GM12878 (cell line): ENCODE results near the gene POU1F1. TPM values are rescaled to one million over a fixed set of nuclear protein-coding genes. Genes with fewer than 3 reads are reported as not detected.

Experiments used
- ATAC-seq: fragments of 200-7000 bp; cut with Tn5 transposase; 3 replicates; pipeline ENCODE4 v1.9.1; 2020; ENCODE audit warnings: mild to moderate bottlenecking, moderate library complexity
- BruUV-seq: library from RNA; stranded (reverse); fragments of 400-500 nt; replicated peaks from 2 replicates; lab custom pipeline; 2021; lab: Mats Ljungman, UMichigan
- CTCF ChIA-PET: fragments of 300-600 bp; sonication (Branson Sonifier 250); formaldehyde crosslinking; extraction: SDS; loops from one replicate; lab custom pipeline; 2021; ENCODE audit warnings: inconsistent platforms; lab: Yijun Ruan, JAX
- POLR2A ChIA-PET: fragments of 350-600 bp; formaldehyde crosslinking; extraction: SDS; loops from one replicate; lab custom pipeline; 2021; ENCODE audit warnings: inconsistent platforms; lab: Charles Lee
- RAD21 ChIA-PET: fragments of 300-600 bp; sonication (Branson Sonifier 250); formaldehyde crosslinking; loops from one replicate; lab custom pipeline; 2023; ENCODE audit warnings: antibody characterized with exemption; ENCODE audit not compliant: unreplicated experiment; lab: Charles Lee
- SMC1A ChIA-PET: fragments of 300-600 bp; sonication (Branson Sonifier 250); formaldehyde crosslinking; loops from one replicate; lab custom pipeline; 2023; ENCODE audit not compliant: unreplicated experiment, uncharacterized antibody; lab: Charles Lee
- DNase-seq: peaks from one replicate; pipeline ENCODE4 v3.0.0-alpha.2; 2011; ENCODE audit warnings: low read depth, low spot score
- FAIRE-seq: peaks from 3 replicates; lab custom pipeline; 2011; peaks lifted over from hg19 to GRCh38; lab: Jason Lieb, UNC
- H2AFZ ChIP-seq: 2 replicates; pipeline ENCODE4 v1.6.0; 2011; ENCODE audit warnings: low read depth, low read length, control low read depth; ENCODE audit not compliant: control insufficient read depth
- H3K27ac ChIP-seq: 2 replicates; pipeline ENCODE4 v1.5.1; 2011; ENCODE audit warnings: control low read depth; ENCODE audit not compliant: control insufficient read depth, insufficient read depth
- H3K27me3 ChIP-seq, 2 experiments: replicated peaks in 1 of 2; 2 replicates each; pipeline versions ENCODE4 v1.6.0 to v1.6.1; 2011; ENCODE audit warnings: low read length in 1 of 2; ENCODE audit not compliant: control insufficient read depth in 2 of 2, insufficient read depth in 2 of 2
- H3K36me3 ChIP-seq, 2 experiments: 2 replicates each; pipeline ENCODE4 v1.5.1; 2011; ENCODE audit warnings: low read length in 1 of 2; ENCODE audit not compliant: control insufficient read depth in 2 of 2, insufficient read depth in 2 of 2
- H3K4me1 ChIP-seq: 2 replicates; pipeline ENCODE4 v1.6.1; 2011; ENCODE audit warnings: mild to moderate bottlenecking, low read length, moderate library complexity, mixed read lengths; ENCODE audit not compliant: control insufficient read depth, insufficient read depth
- H3K4me2 ChIP-seq: 2 replicates; pipeline ENCODE4 v1.6.0; 2011; ENCODE audit warnings: control low read depth; ENCODE audit not compliant: control insufficient read depth, insufficient read depth
- H3K4me3 ChIP-seq: fragments of 200-600 bp; sonication (generic); 2 replicates; pipeline ENCODE4 v1.5.1; 2016
- H3K79me2 ChIP-seq: 2 replicates; pipeline ENCODE4 v1.6.0; 2011; ENCODE audit warnings: low read length; ENCODE audit not compliant: control insufficient read depth, insufficient read depth
- H3K9ac ChIP-seq: 2 replicates; pipeline ENCODE4 v1.8.0; 2011; ENCODE audit warnings: low read length, control low read depth, mixed read lengths; ENCODE audit not compliant: control insufficient read depth, insufficient read depth
- H3K9me3 ChIP-seq: replicated peaks from 3 replicates; pipeline ENCODE4 v1.5.1; 2011; ENCODE audit warnings: mild to moderate bottlenecking, low read length; ENCODE audit not compliant: control insufficient read depth, insufficient read depth
- H4K20me1 ChIP-seq: 2 replicates; pipeline ENCODE4 v1.6.0; 2011; ENCODE audit not compliant: control insufficient read depth, insufficient read depth
- CBX5 ChIP-seq: sonication (generic); IDR thresholded peaks from 2 replicates; pipeline ENCODE4 v1.6.1; 2016; ENCODE audit warnings: low read depth, moderate library complexity, mild to moderate bottlenecking, inconsistent platforms
- EED ChIP-seq: sonication (generic); IDR thresholded peaks from 2 replicates; pipeline ENCODE4 v1.6.1; 2016; ENCODE audit warnings: antibody characterized with exemption, low read depth
- HDGF ChIP-seq: fragments of 450-650 bp; IDR thresholded peaks from 2 replicates; pipeline ENCODE4 v1.6.1; 2016; ENCODE audit warnings: antibody characterized with exemption
- IKZF1 ChIP-seq: fragments of 450-650 bp; conservative IDR thresholded peaks from 2 replicates; pipeline ENCODE4 v1.6.1; 2017; ENCODE audit warnings: antibody characterized with exemption, mild to moderate bottlenecking
- IKZF2 ChIP-seq, 2 experiments: fragments of 450-650 bp; IDR thresholded peaks; 2 replicates each; pipeline ENCODE4 v1.6.1; 2017; ENCODE audit warnings: mild to moderate bottlenecking in 2 of 2, moderate library complexity in 2 of 2
- IRF4 ChIP-seq: IDR thresholded peaks from 2 replicates; pipeline ENCODE4 v1.6.1; 2011; ENCODE audit warnings: low read depth, low read length
- KLF5 ChIP-seq: fragments of 450-650 bp; IDR thresholded peaks from 2 replicates; pipeline ENCODE4 v1.6.1; 2014; ENCODE audit warnings: mild to moderate bottlenecking; ENCODE audit not compliant: partially characterized antibody
- LARP7 ChIP-seq: fragments of 450-650 bp; IDR thresholded peaks from 2 replicates; pipeline ENCODE4 v1.6.1; 2017; ENCODE audit warnings: mild to moderate bottlenecking
- MEF2A ChIP-seq: IDR thresholded peaks from 2 replicates; pipeline ENCODE4 v1.6.1; 2011; ENCODE audit warnings: low read depth, mild to moderate bottlenecking, low read length, moderate library complexity; ENCODE audit not compliant: insufficient read depth
- NFIC ChIP-seq: IDR thresholded peaks from 2 replicates; pipeline ENCODE4 v1.6.1; 2012; ENCODE audit warnings: low read depth, mild to moderate bottlenecking, inconsistent platforms, low read length, moderate library complexity
- PAX5 ChIP-seq: IDR thresholded peaks from 2 replicates; pipeline ENCODE4 v1.6.1; 2011; ENCODE audit warnings: low read depth, low read length, borderline replicate concordance
- PML ChIP-seq: IDR thresholded peaks from 2 replicates; pipeline ENCODE4 v1.6.1; 2012; ENCODE audit warnings: low read length, inconsistent platforms
- POLR2AphosphoS5 ChIP-seq: IDR thresholded peaks from 2 replicates; pipeline ENCODE4 v1.6.1; 2011; ENCODE audit warnings: mild to moderate bottlenecking, low read length, inconsistent platforms
- TBL1XR1 ChIP-seq: IDR thresholded peaks from 2 replicates; pipeline ENCODE4 v1.6.1; 2012; ENCODE audit warnings: low read depth, low read length, improper control_type of control experiment
- ZNF217 ChIP-seq: fragments of 450-650 bp; IDR thresholded peaks from 2 replicates; pipeline ENCODE4 v1.6.1; 2017; ENCODE audit warnings: antibody characterized with exemption, mild to moderate bottlenecking
- WGBS: methylation state at CpG from one replicate; pipeline ENCODE4 v1.1.6; 2016; ENCODE audit warnings: low lambda C conversion rate; ENCODE audit not compliant: insufficient replicate concordance, insufficient coverage; ENCODE audit errors: missing lambda C conversion rate; 5-methylcytosine and 5-hydroxymethylcytosine counted together
- in situ Hi-C: fragments of 300-500 bp; cut with MboI; formaldehyde crosslinking; loops from 9 replicates; pipeline ENCODE4 v1.14.3; 2018; ENCODE audit warnings: mixed read lengths
- intact Hi-C: fragments of 100-400 bp; cut with micrococcal nuclease; formaldehyde crosslinking; loops from one replicate; pipeline ENCODE4 v1.14.2; 2022; ENCODE audit not compliant: unreplicated experiment
- polyA plus RNA-seq, 11 experiments: library from polyadenylated mRNA; depleted of rRNA in 4 of 11; unstranded in 6 of 11; stranded (reverse) in 5 of 11; fragments of >200 nt; fragmentation: Nextera tagmentation in 4 of 11; fragmentation: Illumina TruSeq in 1 of 11; extraction: Ambion mirVana in 4 of 11; extraction: Trizol in 1 of 11; gene quantifications; 1 replicate in 1 of 11; 2 replicates in 10 of 11; pipeline versions ENCODE4 v1.2.1 to v1.2.3, GENCODE V29; 2011 to 2016; ENCODE audit warnings: inconsistent platforms in 2 of 11, missing spikeins in 2 of 11, low read depth in 1 of 11
- total RNA-seq, 4 experiments: library from RNA; depleted of rRNA in 3 of 4; stranded (reverse); fragments of >200 nt in 3 of 4; fragmentation: Illumina TruSeq in 1 of 4; extraction: Trizol in 1 of 4; gene quantifications; 2 replicates each; pipeline versions ENCODE4 v1.2.1 to v1.2.3, GENCODE V29; 2013 to 2021
- TF ChIP-seq, protein P1 (sequence below): IDR thresholded peaks from 2 replicates; pipeline ENCODE4 v1.6.1; 2012; ENCODE audit warnings: low read length, inconsistent platforms
- TF ChIP-seq, protein P2 (sequence below): fragments of 450-650 bp; formaldehyde crosslinking; IDR thresholded peaks from 2 replicates; pipeline ENCODE4 v1.4.0; 2020; ENCODE audit warnings: mild to moderate bottlenecking, moderate library complexity

POU1F1 gene
- total and polyA plus RNA-seq, 10 of the 15 experiments (the other 5 are each of a cell fraction or from before 2014, with no cell fraction given): 0.04 TPM; not detected in 9

DNA sequence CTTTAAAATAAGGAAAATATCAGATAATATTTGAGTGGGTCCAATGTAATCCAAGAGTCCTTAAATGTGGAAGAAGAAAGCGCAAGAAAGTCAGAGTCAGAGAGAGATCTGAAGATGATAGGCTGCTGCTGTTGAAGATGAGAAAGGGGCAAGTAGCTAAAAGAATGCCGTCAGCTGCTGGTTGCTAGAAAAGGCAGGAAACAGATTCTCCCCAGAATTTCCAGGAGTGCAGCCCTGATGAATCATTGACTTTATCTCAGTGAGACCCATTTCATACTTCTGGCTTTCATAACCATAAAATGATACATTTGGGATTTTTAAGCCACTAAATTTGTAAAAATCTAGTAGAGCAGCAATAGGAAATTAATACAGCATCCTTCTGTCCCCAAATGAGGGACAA is 56.8 kb downstream of the POU1F1 start:
- ChIA-PET CTCF (no interaction called here), SMC1A (no interaction called here)
- H3K27ac ChIP-seq: no peak overlapping the region
- DNase-seq: no peak
- TF ChIP-seq IKZF2 (IDR thresholded peaks at IDR 0.05): no peak
- TF ChIP-seq NFIC: no peak
- TF ChIP-seq IRF4: no peak
- no peak for TF ChIP-seq KLF5
- TF ChIP-seq PAX5: no peak
- TF ChIP-seq EED: no peak
- no peak for TF ChIP-seq LARP7
- no peak for TF ChIP-seq CBX5
- TF ChIP-seq, all 136 proteins: peak for 0
- Histone ChIP-seq H2AFZ (no peak overlapping the region), H3K79me2 (no peaks in the 10 kb centered on the region), H4K20me1 (no peaks in the 10 kb centered on the region), H3K4me3 (no peak overlapping the region), H3K9me3 (no peaks in the 10 kb centered on the region), H3K4me2 (no peak overlapping the region), H3K4me1 (no peaks in the 10 kb centered on the region), H3K36me3 (no peaks in the 10 kb centered on the region), H3K9ac (no peak overlapping the region), H3K27me3 (no peaks in the 10 kb centered on the region)
- RAD21 ChIA-PET: no interaction called here
- FAIRE-seq: no peak
- 90% methylated on average over 2 of the region's 2 CpGs for WGBS
- in situ Hi-C loops (no loop called here), intact Hi-C loops (no loop called here)
- ATAC-seq: no peak
- POLR2A ChIA-PET: no interaction called here
- no TSS peak for BruUV-seq

GRCh38 chr3:87218560-87218959 is 57.8 kb downstream of the POU1F1 start:
- no TSS peak for BruUV-seq
- Histone ChIP-seq H3K27me3 (no peaks in the 10 kb centered on the region), H3K79me2 (no peaks in the 10 kb centered on the region), H3K4me1 (no peaks in the 10 kb centered on the region), H2AFZ (no peak overlapping the region), H3K9me3 (no peaks in the 10 kb centered on the region), H3K4me2 (no peak overlapping the region), H3K27ac (no peak overlapping the region), H3K9ac (no peak overlapping the region), H4K20me1 (no peaks in the 10 kb centered on the region), H3K36me3 (no peaks in the 10 kb centered on the region), H3K4me3 (no peak overlapping the region)
- RAD21 ChIA-PET: no interaction called here
- SMC1A ChIA-PET: no interaction called here
- CTCF ChIA-PET: no interaction called here
- WGBS: 45% methylated on average over 1 of the region's 1 CpG
- ATAC-seq (no peak), FAIRE-seq (no peak), DNase-seq (no peak)
- POLR2A ChIA-PET: no interaction called here
- intact Hi-C loops: no loop called here
- in situ Hi-C loops: no loop called here
- no peak for TF ChIP-seq ZNF217
- TF ChIP-seq MEF2A: no peak
- no peak for TF ChIP-seq POLR2AphosphoS5
- TF ChIP-seq KLF5: no peak
- TF ChIP-seq HDGF: no peak
- TF ChIP-seq, protein P1, sequence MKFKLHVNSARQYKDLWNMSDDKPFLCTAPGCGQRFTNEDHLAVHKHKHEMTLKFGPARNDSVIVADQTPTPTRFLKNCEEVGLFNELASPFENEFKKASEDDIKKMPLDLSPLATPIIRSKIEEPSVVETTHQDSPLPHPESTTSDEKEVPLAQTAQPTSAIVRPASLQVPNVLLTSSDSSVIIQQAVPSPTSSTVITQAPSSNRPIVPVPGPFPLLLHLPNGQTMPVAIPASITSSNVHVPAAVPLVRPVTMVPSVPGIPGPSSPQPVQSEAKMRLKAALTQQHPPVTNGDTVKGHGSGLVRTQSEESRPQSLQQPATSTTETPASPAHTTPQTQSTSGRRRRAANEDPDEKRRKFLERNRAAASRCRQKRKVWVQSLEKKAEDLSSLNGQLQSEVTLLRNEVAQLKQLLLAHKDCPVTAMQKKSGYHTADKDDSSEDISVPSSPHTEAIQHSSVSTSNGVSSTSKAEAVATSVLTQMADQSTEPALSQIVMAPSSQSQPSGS: no peak
- no peak for TF ChIP-seq PML
- no peak for TF ChIP-seq TBL1XR1
- TF ChIP-seq IKZF1: no peak
- TF ChIP-seq, protein P2, sequence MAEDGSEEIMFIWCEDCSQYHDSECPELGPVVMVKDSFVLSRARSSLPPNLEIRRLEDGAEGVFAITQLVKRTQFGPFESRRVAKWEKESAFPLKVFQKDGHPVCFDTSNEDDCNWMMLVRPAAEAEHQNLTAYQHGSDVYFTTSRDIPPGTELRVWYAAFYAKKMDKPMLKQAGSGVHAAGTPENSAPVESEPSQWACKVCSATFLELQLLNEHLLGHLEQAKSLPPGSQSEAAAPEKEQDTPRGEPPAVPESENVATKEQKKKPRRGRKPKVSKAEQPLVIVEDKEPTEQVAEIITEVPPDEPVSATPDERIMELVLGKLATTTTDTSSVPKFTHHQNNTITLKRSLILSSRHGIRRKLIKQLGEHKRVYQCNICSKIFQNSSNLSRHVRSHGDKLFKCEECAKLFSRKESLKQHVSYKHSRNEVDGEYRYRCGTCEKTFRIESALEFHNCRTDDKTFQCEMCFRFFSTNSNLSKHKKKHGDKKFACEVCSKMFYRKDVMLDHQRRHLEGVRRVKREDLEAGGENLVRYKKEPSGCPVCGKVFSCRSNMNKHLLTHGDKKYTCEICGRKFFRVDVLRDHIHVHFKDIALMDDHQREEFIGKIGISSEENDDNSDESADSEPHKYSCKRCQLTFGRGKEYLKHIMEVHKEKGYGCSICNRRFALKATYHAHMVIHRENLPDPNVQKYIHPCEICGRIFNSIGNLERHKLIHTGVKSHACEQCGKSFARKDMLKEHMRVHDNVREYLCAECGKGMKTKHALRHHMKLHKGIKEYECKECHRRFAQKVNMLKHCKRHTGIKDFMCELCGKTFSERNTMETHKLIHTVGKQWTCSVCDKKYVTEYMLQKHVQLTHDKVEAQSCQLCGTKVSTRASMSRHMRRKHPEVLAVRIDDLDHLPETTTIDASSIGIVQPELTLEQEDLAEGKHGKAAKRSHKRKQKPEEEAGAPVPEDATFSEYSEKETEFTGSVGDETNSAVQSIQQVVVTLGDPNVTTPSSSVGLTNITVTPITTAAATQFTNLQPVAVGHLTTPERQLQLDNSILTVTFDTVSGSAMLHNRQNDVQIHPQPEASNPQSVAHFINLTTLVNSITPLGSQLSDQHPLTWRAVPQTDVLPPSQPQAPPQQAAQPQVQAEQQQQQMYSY: no peak
